D721Med (cell line): Measurements from ENCODE around the gene ELOVL1.

Experiments
- DNase-seq: peaks from one replicate; pipeline ENCODE4 v3.0.0; 2011; ENCODE audit warnings: low spot score; ENCODE audit not compliant: insufficient read length
- FAIRE-seq: peaks from 2 replicates; lab custom pipeline; 2011; peaks lifted over from hg19 to GRCh38; lab: Jason Lieb, UNC
- TF ChIP-seq, protein P1 (sequence below): IDR thresholded peaks from 2 replicates; pipeline ENCODE4 v1.5.1; 2012; ENCODE audit warnings: mild to moderate bottlenecking, control low read depth; ENCODE audit not compliant: insufficient read depth; ENCODE audit errors: missing control alignments

ELOVL1 gene

DNA sequence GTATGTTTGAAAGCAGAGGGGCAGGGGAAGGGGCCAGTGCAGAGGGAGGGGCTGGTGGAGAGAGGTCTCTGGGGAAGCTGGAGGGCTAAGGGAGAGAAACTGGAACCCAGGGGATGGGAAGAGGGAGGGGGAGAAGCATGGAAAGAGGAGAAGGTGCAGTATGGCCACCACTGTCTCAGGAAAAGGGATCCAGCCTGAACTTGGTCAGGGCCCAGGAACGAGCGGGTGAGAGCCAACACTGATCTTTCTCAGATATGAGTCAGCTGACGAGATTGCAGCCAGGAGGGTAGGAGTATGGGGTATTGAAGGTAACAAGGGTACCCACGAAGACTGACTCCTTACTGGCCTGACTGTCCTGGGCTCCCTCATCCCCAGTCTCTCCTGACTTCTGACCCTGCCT is 49.0 kb downstream of the ELOVL1 start:
- FAIRE-seq (no peak), DNase-seq (no peak)
- TF ChIP-seq, protein P1, sequence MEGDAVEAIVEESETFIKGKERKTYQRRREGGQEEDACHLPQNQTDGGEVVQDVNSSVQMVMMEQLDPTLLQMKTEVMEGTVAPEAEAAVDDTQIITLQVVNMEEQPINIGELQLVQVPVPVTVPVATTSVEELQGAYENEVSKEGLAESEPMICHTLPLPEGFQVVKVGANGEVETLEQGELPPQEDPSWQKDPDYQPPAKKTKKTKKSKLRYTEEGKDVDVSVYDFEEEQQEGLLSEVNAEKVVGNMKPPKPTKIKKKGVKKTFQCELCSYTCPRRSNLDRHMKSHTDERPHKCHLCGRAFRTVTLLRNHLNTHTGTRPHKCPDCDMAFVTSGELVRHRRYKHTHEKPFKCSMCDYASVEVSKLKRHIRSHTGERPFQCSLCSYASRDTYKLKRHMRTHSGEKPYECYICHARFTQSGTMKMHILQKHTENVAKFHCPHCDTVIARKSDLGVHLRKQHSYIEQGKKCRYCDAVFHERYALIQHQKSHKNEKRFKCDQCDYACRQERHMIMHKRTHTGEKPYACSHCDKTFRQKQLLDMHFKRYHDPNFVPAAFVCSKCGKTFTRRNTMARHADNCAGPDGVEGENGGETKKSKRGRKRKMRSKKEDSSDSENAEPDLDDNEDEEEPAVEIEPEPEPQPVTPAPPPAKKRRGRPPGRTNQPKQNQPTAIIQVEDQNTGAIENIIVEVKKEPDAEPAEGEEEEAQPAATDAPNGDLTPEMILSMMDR, result no peak

DNA sequence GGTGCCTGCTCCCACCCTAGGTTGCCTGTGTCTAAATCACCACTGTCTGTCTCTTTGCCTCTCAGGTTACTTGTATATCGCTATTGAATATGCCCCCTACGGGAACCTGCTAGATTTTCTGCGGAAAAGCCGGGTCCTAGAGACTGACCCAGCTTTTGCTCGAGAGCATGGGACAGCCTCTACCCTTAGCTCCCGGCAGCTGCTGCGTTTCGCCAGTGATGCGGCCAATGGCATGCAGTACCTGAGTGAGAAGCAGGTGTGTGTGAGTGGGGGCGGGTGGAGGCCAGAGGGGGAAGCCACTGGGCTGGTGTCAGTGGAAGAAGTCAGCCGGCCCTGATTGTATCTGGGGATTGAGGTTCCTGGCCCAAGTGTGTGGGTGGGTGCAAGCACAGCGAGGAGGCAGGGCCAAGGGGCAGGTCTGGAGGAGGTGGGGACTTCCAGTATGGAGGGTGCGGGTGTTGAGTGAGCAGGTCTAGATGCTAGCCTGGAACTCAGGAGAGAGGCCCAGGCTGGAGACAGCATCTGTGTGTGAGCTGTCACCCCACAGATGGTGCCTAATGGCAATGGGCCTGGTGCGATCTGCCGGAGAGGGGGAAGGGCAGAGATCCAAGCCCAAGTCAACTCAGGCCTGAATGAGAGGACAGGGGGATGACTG is 49.9 kb downstream of the ELOVL1 start:
- TF ChIP-seq, protein P1, result no peak
- FAIRE-seq, result no peak
- DNase-seq, result no peak

DNA sequence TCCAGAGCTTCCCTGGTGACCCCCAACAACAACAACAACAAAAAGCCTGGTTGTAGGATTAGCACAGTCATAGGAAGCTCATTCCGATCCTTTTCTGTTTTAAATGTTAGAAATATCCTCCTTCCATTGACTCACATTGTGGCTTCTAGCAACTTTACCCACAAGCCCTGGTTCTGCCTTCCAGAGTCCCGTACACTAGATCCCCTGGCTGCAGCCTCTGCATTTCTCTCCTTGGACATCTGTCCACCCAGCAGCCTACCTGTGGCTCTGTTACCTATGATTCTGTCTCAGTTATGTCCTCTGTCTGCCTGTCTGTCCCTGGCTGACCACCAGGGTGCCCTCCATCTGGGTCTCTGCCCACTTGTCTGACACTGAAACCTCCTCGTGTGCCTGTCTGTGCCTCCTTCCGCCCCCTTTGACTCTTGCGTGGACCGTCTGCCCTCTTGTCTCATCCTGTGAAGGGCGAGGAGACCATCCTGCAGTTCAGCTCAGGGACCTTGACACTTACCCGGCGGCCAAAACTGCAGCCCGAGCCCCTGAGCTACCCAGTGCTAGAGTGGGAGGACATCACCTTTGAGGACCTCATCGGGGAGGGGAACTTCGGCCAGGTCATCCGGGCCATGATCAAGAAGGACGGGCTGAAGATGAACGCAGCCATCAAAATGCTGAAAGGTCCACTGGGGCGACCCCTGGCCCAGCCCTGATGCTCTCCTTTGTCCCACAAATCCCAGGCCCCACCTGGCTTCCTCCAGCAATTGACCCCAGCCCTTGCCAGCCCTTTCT is 50.9 kb downstream of the ELOVL1 start:
- FAIRE-seq (no peak), DNase-seq (no peak)
- TF ChIP-seq, protein P1, result no peak

GRCh38 chr1:43315963-43316737 is 51.7 kb downstream of the ELOVL1 start:
- no peak for DNase-seq
- TF ChIP-seq, protein P1, result no peak
- no peak for FAIRE-seq

DNA sequence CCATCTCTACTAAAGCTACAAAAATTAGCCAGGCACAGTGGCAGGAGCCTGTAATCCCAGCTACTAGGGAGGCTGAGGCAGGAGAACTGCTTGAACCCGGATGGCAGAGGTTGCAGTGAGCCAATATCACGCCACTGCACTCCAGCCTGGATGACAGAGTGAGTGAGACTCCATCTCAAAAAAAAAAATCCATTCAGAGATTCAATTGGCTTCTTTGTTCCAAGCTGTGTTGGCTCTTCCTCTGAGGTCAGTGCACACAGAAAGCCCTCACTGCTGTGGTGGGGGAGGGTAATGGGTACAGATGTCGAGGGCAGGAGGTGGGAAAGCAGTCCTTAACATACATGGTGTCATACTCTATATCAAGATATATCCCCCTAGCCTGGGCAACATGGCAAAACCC is 52.3 kb downstream of the ELOVL1 start:
- TF ChIP-seq, protein P1, result no peak
- DNase-seq (no peak), FAIRE-seq (no peak)

DNA sequence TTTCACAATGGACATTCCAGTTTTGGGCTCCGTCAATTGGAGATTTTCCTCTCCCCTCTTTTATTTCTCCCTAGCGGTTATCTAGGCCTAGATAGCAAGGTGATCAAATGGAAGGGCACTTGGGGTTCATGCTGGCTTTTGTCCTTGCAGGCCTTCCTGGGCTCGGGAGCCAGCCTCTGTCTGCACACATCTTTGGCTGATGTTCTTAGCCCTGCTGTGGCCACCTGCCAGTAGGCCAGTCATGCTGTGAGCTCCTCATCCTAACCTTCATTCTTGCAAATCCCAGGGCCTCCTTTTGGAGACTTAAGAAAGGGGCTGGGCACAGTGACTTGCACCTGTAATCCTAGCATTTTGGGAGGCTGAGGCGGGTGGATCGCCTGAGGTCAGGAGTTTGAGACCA is 53.6 kb downstream of the ELOVL1 start:
- no peak for DNase-seq
- TF ChIP-seq, protein P1, result no peak
- no peak for FAIRE-seq
